Left kidney (tissue), 2 donors: Measurements from ENCODE around the gene PCDHB10. TPM values are rescaled to one million over a fixed set of nuclear protein-coding genes. Genes with fewer than 3 reads are reported as not detected.
"Not testable (repeated sequence)": the region's sequence is repeated elsewhere in the genome, so short reads cannot be mapped to it uniquely, and the experiment has no call there.

Source experiments
- DNase-seq: peaks from one replicate; pipeline ENCODE4 v3.0.0-alpha.2; 2013
- polyA plus RNA-seq: library from polyadenylated mRNA; unstranded; fragments of 120-200 nt; gene quantifications from one replicate; pipeline ENCODE4 v1.2.1, GENCODE V29; 2013; ENCODE audit not compliant: insufficient read length

The PCDHB10 gene
- polyA plus RNA-seq, 1 donor: 7.2 TPM

- DNase-seq: not testable (repeated sequence)
Measured at GRCh38 chr5:141184117-141184855, 7.9 kb upstream of the PCDHB10 start.

GRCh38 chr5:141186897-141187512 is 5.1 kb upstream of the PCDHB10 start, which contains the start of gene PCDHB9:
Gene PCDHB9, plus strand, starts transcription at chr5:141187161. Its CDS starts 158 bp downstream, at chr5:141187319.
- DNase-seq: no peak

- DNase-seq: not testable (repeated sequence)
Measured at GRCh38 chr5:141188682-141189081, 3.5 kb upstream of the PCDHB10 start.

GRCh38 chr5:141189131-141189530 is 3.0 kb upstream of the PCDHB10 start:
- not testable (repeated sequence) for DNase-seq

- not testable (repeated sequence) for DNase-seq
Measured at GRCh38 chr5:141194332-141194731, 2.2 kb downstream of the PCDHB10 start.

- DNase-seq: no peak
Measured at GRCh38 chr5:141196363-141196762, 4.2 kb downstream of the PCDHB10 start.

- no peak for DNase-seq
Measured at GRCh38 chr5:141199359-141200235, 7.4 kb downstream of the PCDHB10 start, which contains the start of gene PCDHB11. Gene PCDHB11, plus strand, starts transcription at chr5:141199627. Its CDS starts 148 bp downstream, at chr5:141199775.

- not testable (repeated sequence) for DNase-seq
Measured at GRCh38 chr5:141201126-141201525, 9.0 kb downstream of the PCDHB10 start.

- not testable (repeated sequence) for DNase-seq
Measured at GRCh38 chr5:141201646-141202045, 9.5 kb downstream of the PCDHB10 start.

GRCh38 chr5:141208478-141208877 is 16.3 kb downstream of the PCDHB10 start, which contains the start of gene PCDHB12:
Gene PCDHB12, plus strand, starts transcription at chr5:141208719. Its CDS starts 189 bp downstream, at chr5:141208908.
- DNase-seq: no peak

- not testable (repeated sequence) for DNase-seq
Measured at GRCh38 chr5:141210281-141210680, 18.1 kb downstream of the PCDHB10 start.

- DNase-seq: not testable (repeated sequence)
Measured at GRCh38 chr5:141210849-141211248, 18.7 kb downstream of the PCDHB10 start.

GRCh38 chr5:141213656-141214339 is 21.6 kb downstream of the PCDHB10 start, which contains the start of gene PCDHB13:
Gene PCDHB13, plus strand, starts transcription at chr5:141213919. Its CDS starts 205 bp downstream, at chr5:141214124.
- DNase-seq: not testable (repeated sequence)

GRCh38 chr5:141214583-141214982 is 22.4 kb downstream of the PCDHB10 start:
- DNase-seq: not testable (repeated sequence)

GRCh38 chr5:141215504-141215903 is 23.4 kb downstream of the PCDHB10 start:
- not testable (repeated sequence) for DNase-seq

- not testable (repeated sequence) for DNase-seq
Measured at GRCh38 chr5:141216035-141216434, 23.9 kb downstream of the PCDHB10 start.

GRCh38 chr5:141223112-141223783 is 31.1 kb downstream of the PCDHB10 start, which contains the start of gene PCDHB14:
Gene PCDHB14, plus strand, starts transcription at chr5:141223343. Its CDS starts 163 bp downstream, at chr5:141223506.
- DNase-seq: peak; percentile 15

- DNase-seq: not testable (repeated sequence)
Measured at GRCh38 chr5:141224844-141225243, 32.7 kb downstream of the PCDHB10 start.

- DNase-seq: not testable (repeated sequence)
Measured at GRCh38 chr5:141225421-141225820, 33.3 kb downstream of the PCDHB10 start.

GRCh38 chr5:141234109-141234667 is 42.0 kb downstream of the PCDHB10 start:
- no peak for DNase-seq
